HG03521 (cell line): ENCODE data around the gene MCM3AP.

Experiments used
- ATAC-seq: cut with Tn5 transposase; IDR thresholded peaks from one replicate; pipeline ENCODE4 v1.9.1; 2021; ENCODE audit warnings: mild to moderate bottlenecking, moderate library complexity; ENCODE audit not compliant: unreplicated experiment

Gene MCM3AP

DNA sequence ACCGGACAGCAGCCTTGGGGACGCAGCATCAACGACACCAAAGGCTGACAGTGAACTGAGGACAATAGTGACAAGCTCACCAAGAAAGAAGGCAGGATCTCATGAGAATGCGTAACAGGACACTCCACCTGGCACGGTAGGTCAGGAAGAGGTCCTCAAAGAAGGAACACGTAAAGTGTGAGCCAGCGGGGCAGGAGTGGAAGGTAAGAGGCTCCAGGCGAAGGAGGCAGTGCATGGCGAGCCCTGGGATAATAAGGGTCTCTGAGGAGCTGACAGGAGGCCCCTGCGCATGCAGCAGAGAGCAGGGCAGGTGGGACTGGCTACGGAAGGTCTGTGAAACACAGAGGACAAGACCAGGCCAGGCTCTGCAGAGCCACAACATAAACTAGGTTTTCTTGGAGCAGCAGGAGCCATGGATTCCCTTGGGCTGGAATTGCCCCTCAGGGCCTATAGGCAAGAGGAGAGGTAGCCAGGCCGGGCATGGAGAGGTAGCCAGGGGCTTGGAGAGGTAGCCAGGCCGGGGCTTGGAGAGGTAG, 65.1 kb downstream of the MCM3AP start:
- ATAC-seq = no peak

DNA sequence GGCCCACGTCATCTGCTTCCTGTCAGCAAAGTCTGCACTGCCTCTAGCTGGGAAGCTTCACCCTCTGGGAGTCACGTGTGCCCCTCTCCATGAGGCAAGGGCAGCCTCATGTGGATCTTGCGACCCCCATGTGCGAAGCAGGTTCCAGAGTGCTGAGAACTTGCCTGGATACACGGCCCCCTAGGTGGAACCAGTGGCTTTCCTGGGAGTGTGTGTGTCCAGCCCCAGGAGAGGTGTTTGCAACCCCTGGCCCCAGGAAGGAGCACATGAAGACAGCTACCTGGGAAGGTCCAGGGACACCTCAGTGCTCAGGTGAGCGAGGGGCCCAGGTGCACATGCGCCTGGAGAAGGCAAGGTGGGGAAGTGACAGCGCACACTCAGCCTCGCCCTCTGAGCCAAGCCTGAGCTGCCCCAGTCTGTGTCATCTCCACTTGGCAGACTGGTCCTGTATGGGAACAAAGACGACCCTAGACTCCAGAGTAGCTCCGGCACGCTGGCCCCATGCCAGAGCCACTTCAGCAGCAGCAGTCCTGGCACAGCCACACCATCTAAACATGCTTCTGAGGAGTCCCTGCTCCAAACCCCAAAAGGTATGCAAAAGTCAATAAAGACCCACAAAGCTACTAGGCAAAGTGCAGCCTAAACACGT, 65.7 kb downstream of the MCM3AP start:
- no peak for ATAC-seq

DNA sequence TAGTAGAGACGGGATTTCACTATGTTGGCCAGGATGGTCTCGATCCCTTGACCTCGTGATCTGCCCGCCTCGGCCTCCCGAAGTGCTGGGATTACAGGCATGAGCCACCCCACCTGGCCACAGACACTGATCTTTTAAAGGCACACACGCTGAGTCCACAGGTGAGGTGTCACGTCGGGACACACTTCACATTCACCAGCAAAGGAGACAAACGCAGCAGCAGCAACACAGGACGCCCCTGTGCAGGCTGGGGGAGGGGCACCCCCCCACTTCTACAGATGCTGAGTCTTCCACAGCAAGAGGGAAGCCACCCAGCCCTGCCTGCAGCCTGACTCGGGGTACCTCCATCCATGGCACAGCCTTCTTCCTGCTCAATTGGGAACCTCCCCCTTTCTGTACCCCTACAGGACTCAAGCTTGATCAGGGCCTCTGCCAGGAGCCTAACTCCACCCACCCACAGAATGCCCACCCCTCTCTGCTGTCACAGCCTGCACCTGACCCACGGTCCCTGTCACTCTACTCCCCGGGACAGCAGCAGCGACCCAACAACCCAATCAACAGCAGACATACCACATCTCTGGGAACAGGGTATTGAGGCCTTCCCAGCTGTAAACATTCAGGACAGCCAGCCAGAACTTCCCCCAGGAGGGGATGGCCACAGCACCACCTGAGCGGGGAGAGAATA, 66.4 kb downstream of the MCM3AP start:
- no peak for ATAC-seq

DNA sequence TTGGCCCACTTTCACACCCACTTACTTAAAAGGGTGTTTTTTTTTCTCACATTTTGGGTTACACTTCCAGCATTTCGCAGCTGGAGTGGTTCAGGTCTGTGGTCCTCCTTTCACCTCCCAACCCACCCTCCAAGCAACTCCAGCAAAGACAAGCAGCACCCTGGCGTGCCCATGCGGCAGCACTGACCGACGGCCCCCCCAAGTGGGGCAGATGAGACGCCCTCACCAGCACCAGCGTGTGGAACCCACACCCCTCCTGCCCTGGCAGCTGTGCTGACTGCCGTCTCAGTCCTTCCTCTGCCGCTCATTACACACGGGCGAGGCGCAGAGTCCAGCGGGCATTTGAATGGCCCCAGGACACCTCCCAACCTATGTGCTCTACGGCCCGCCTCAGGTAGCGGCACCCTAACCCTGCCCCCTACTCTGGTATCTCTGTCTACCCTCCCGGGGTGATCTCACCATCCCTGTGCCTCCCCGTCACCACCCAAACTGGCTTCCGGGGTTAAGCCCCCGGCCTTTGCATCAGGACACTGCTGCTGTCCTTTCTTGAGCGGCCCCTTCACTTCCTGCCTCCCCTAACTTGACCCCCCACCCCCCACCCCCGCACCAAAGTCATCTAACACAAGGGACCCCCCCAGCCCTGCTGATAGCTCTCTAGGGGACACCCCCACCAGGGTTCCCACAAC, 67.8 kb downstream of the MCM3AP start:
- ATAC-seq = no peak

DNA sequence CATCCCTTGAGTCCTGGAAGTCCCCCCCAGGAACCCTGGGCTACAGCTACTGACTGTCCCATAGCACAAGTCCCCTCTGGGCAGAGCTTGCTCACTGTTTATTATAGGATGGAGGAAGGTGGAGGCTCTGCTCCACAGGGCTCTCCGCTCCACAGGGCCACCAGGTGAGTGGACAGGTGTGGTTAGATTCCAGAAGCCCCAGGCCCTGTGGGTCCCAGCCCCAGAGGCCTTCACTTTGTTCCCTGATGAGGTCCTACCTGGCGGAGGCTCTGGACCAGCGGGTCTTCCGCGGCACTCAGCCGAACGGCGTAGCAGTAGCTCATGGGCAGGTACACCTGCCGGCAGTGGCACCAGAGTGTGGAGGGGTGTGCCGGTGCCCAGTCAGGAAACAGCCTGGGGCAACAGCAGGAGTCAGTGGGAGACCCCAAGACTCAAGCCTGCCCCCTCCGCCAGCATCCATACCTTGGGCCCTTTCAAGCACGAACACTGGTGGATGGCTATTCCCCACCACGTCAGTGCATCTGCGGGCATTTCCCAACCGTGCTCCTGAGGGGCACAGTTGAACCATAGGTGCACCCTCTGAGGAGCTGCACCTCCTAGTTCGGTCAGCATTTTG, 69.2 kb downstream of the MCM3AP start:
- ATAC-seq = no peak

DNA sequence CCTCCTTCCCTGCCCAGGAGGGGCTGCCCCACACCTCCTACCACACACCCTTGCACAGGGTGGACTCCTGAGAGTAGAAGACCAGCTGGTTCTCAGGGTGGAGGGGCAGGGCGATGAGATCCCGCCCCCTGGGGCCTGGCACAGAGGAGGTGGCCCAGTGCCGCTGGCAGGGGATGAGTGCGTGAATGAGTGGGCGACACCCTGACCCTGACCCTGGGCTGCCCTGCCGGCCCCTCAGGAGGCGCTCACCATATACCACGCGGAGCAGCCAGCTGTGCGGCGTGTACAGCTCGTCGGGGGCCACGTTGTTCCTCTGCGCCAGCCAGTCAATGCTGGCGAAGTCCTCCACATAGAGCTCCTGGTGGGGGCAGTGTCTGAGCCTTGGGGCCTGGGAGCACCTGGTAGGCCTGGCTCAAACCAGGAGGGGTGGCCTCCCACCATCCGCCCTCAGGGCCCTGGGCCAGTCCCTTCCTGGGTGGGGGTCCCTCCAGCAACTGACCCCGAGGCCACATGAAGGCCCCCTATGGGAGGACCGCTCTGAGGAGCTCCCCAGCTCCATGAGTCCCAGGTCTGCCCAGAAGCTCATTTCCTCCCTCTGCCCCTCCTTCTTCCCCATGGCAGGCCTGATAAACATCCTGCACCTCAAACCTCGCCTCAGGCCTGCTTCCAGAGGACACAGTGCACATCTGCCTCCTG, 69.8 kb downstream of the MCM3AP start:
- no peak for ATAC-seq

DNA sequence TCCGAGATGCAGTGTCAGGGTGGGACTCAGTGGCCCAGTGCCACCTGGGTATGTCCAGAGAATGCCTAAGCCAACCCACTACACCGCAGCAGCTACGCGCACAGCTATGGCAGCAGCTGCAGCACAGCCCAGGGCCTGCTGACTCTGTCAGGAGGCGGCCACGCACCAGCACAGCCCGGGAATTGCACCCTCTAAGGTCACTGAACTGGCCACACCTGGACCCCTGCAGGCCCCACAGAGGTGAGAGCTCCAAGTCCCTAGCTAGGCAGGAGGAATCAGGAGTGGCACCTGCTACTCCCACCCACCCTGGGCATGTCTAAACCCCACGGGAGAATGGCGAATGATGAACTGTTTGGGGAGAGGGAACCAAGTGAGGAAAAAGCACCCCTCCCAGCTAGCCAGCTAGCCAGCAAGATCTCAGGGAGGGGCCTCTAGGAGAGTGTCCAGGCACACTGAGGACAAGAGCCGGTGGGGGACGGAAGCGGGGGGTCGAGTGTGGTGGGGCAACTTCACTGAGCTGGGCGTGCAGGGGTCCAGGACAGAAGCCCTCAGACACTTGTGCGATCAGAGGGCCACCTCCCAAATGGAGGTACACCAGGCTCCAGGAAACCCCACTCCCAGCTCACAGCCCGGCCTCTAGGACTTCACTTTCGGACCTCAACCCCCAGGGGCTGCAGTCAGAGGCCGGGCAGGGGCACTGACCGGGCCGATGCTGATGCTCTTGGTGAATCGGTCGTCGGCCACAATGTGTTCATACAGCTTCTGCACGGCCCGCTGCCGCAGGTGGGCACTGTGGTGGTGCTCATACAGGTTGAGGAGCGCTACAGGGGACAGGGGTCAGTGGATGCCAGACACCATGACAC, 70.7 kb downstream of the MCM3AP start:
- ATAC-seq = no peak

DNA sequence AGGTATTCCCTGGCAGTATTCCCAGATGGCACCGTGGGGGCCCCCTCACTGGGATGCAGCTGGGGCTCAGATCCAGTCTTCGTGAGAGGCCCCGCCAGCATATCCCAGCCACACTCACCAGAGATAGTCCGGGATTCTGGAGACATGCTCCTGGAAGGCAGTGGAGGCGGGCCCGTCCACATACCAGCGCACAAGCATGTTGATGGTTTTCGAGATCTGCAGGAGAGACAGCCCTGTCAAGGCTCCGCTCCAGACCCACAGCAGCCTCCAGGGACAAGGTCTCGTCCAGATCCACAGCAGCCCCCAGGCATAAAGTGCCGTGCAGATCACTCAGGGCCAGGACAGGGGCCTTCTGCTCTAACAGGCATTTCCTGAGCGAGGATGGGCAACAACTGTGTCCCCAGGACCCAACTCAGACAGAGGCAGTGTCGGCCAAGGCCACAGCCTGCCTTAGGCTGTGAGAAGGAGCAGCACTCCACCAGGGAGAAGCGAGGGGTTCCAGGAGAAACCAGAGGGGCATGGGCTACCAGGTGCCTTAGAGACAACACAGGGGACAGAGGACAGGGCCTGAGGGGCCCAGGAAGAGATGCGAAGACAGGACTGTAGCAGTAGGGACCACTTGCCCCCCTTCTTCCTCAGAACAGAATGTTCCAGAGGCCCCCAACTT, 71.7 kb downstream of the MCM3AP start:
- ATAC-seq = no peak

DNA sequence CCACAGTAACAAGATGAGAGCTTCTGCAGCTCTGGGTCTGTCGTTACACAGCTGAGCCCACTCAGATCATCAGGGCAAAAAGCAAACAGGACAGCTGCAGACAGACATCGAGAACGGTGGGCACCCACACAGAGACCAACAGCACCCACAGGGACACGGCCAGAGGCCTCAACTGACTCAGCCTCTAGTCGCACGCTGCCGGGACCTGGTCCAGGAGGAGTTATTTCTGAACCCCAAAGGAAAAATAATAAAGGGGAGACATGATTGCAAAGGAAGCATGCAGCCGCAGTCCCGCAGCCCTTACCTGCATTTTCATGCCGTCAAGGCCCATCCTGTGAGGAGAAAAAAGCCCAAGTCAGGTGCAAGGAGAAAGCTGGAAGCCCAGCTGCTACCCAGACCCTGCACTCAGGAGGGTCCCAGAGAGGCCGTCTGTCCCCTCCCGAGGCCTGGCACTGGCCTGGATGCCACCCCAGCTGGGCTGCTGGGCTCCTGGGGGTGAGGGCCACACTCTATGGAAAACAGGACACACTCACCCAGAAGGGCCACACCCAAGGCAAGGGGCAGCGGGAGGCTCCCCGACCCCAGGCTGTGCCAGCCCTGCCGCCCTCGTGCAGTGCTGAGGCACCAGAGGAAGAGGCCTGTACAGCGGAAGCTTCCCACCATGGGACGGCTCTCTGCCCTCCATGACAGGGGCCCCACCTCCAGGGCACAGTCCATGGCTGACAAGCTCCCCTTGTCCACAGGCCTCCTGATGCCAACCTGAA, 72.5 kb downstream of the MCM3AP start:
- no peak for ATAC-seq

DNA sequence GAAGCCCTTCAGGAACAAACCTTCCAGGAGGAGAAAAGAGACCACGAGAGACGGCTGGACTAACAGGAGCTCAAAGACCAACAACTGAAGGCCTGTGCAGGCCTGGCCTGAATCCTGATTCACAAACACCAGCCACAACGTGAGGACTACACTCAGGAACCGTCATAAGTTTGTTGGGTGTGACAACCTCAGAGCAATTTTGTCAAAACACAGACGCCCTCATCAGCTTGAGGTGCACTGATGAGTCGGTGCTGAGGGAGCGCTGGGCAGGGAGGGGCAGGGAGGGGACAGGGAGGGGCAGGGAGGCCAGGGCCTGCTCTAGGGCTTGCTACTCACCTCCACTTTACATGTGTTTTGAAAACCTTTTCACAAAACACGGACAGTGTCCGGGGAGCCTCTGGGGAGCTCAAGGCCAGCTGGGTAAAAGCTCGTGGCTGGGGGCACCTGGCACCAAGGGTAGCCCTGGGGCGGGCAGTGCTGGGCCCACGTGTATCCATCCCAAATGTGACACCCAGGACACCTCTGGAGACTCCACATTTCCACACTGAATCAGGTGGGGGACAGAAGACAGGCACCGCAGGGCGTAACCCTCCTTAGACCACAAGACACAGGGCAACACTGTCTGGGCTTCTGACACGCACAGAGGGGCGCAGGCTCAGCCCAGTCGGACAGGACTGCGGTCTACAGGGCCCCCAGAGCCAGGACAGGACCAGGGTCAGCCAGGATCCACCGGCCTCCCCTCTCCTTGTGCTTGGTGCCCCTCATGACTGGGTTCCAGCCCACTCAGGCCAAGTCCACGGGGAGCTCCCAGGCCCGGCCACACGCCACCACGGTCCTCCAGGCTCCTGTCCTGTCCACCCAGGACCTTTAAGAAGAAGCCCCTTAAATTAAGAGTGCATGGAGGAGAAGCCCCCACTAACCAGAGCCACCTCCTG, 73.4 kb downstream of the MCM3AP start:
- no peak for ATAC-seq

DNA sequence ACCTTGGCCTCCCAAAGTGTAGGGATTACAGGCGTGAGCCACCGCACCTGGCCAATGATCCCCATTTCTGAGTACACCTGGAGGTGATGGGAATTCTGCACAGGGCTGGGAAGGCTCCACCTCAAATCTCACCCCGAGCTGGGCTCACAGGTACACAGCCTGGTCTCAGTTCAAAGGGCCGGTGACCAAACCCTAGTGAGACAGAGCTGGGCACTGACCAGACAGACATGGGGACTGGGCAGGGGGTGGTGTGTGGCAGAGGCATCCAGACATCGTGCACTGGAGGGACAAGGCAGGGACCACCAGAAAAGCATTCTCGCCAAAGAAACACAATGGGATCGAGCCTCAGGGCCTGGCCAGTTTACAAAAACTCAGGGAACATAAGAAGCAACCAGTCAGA, 74.0 kb downstream of the MCM3AP start:
- no peak for ATAC-seq

DNA sequence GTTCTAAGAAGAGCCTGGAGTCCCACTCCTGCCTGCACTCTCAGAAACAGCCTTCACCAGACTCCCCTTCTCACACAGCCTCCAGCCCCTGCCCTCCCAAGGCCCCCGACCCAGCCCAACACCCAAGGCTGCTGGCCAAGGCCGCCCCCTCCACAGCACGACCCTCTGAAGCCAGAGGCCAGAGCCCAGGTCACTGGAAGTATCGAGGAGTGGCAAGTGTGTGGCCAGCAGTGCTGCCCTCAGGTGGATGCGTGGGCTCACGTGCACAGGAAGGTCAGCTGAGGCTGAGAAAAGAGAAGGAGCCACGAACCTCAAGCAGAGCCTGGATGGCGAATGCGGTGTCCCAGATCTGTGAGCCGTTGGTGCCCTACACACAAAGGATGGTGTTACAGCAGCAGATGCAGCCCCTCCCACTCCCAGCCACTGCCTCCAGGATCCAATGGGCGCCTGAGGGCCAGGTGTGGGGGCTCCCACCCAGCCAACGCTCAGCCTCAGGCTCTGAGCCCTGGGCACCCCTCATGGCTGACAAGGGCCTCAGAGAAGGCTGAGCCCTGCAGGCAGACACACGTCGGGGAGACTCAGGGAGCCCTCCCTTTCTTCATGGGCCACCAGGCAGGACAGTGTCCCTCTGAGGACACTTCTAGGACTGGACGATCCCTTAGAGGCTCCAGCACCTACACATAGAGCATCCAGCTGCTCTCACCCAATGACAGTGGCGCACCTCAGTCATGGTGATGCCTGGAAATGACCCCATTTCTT, 74.9 kb downstream of the MCM3AP start:
- ATAC-seq = no peak

DNA sequence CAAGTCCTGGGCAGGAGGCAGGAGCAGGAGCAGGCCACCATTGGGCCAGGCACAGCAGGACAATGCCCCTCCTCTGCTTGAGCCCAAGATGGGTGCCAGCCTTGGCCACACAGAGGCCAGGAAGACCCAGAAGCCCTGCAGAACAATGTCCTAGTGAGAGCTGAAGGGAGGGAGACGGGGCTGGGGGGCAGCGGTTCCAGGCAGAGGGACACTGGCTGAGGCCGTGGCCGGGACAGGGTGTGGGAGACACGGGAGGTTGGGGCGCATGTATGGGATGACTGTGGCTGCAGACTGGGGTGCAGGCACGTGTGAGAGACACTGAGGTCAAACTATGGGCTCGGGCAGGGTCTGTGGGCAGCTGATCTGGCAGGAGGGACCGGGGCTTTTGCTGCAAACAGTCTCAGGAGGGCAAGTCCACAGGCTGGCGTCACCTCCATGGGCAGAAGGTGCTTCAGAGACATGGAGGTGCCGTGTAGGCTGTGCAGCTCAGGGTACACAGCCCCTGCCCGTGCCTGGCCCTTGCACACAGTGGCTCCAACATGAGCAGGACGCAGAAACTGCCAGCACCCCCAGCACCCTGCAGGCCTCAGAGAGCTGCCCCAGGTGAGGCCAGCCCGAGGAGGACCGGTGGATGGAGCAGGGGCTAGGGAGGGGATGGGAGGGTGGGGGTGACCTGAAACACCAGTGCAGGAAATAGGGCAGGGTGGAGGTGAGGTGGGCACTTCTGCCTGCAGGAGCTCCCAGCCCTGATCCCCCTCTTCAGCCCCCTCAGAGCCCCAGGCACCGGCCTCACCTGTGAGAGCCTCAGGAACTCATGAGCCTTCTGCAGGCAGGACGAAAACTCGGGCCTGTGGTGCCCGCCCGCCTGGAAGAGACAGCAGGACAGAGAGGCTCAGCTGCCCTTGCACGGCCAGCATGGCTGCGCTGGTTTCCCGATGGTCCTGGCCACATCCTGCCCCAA, 76.4 kb downstream of the MCM3AP start:
- ATAC-seq = no peak

DNA sequence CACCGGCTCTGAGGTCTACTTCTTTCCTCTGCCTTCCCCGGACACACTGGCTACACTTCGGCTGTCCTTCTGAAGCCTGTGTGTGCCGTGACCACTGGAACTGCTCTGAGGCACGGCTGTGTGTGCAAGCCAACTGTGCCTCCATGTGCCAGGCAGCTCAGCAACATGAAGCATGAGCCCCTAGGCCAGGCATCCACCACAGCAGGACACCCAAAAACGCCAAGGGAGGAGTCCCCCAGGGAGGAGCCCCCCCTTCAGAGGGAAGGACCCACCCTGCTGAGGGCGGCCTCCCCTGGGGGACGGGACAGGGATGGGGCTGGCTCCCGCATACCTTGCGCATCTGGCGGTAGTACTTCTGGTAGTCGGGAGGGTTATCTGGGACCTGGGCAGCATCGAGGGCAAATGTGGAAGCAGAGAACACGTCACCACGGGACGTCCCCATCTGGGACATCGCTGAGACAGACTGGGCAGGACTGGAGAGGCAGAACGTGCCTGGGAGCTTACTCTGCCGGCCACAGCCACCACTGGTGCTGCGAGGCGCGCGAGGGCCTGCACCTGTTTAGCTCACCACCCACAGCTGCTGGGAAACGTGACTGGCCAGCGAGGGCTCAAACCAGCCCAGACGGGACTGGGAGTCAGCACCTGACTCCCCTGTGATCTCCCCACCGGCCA, 77.4 kb downstream of the MCM3AP start:
- no peak for ATAC-seq
